GM18868 (cell line): ENCODE results near the gene SLC9C1.
A peak's percentile ranks its signal among the peaks of the same experiment; 100 is the strongest.

Experiments used
- ATAC-seq: cut with Tn5 transposase; IDR thresholded peaks from one replicate; pipeline ENCODE4 v1.9.1; 2021; ENCODE audit warnings: mild to moderate bottlenecking, moderate library complexity; ENCODE audit not compliant: unreplicated experiment

SLC9C1 gene

GRCh38 chr3:112293368-112294321 is at the start of gene SLC9C1:
SLC9C1 (minus strand) TSS chr3:112294216; CDS start chr3:112286791, 7,425 bp downstream.
- peak; percentile 64 for ATAC-seq

- ATAC-seq: no peak
Measured at GRCh38 chr3:112341386-112341785, 47.4 kb upstream of the SLC9C1 start.

GRCh38 chr3:112339609-112340008 is 45.6 kb upstream of the SLC9C1 start:
- ATAC-seq: no peak

GRCh38 chr3:112339134-112339533 is 45.1 kb upstream of the SLC9C1 start:
- no peak for ATAC-seq

- ATAC-seq: no peak
Measured at GRCh38 chr3:112338727-112339056, 44.7 kb upstream of the SLC9C1 start.

GRCh38 chr3:112338021-112338726 is 44.2 kb upstream of the SLC9C1 start:
- no peak for ATAC-seq

- ATAC-seq: no peak
Measured at GRCh38 chr3:112335434-112335781, 41.4 kb upstream of the SLC9C1 start.

- no peak for ATAC-seq
Measured at GRCh38 chr3:112334691-112335433, 40.8 kb upstream of the SLC9C1 start.

- peak; percentile 49 for ATAC-seq
Measured at GRCh38 chr3:112333381-112334317, 39.6 kb upstream of the SLC9C1 start.

- ATAC-seq: peak; percentile 54
Measured at GRCh38 chr3:112333002-112333380, 39.0 kb upstream of the SLC9C1 start, which contains the start of gene CD200. CD200 (plus strand) TSS chr3:112333156; CDS start chr3:112333213, 57 bp downstream.

GRCh38 chr3:112331851-112332250 is 37.8 kb upstream of the SLC9C1 start:
- ATAC-seq: no peak

GRCh38 chr3:112327371-112327951 is 33.4 kb upstream of the SLC9C1 start:
- ATAC-seq: peak; percentile 100

GRCh38 chr3:112321867-112322652 is 28.0 kb upstream of the SLC9C1 start:
- ATAC-seq: no peak

- no peak for ATAC-seq
Measured at GRCh38 chr3:112320691-112321090, 26.7 kb upstream of the SLC9C1 start.

GRCh38 chr3:112319516-112320276 is 25.7 kb upstream of the SLC9C1 start:
- ATAC-seq: no peak

GRCh38 chr3:112315791-112316190 is 21.8 kb upstream of the SLC9C1 start:
- ATAC-seq: no peak

- ATAC-seq: no peak
Measured at GRCh38 chr3:112314649-112315048, 20.6 kb upstream of the SLC9C1 start.

GRCh38 chr3:112308151-112308911 is 14.3 kb upstream of the SLC9C1 start:
- no peak for ATAC-seq
